GM12892 (cell line): Measurements from ENCODE around the gene RAB2B.

Experiments
- POLR2A ChIP-seq: IDR thresholded peaks from 2 replicates; pipeline ENCODE4 v1.6.1; 2011; ENCODE audit warnings: low read depth, low read length, control low read depth
- POLR2AphosphoS5 ChIP-seq: IDR thresholded peaks from 2 replicates; pipeline ENCODE4 v1.6.1; 2011; ENCODE audit warnings: low read depth, low read length, control low read depth
- TAF1 ChIP-seq: IDR thresholded peaks from 2 replicates; pipeline ENCODE4 v1.6.1; 2011; ENCODE audit warnings: low read depth, mild to moderate bottlenecking, control low read depth, low read length, borderline replicate concordance

DNA sequence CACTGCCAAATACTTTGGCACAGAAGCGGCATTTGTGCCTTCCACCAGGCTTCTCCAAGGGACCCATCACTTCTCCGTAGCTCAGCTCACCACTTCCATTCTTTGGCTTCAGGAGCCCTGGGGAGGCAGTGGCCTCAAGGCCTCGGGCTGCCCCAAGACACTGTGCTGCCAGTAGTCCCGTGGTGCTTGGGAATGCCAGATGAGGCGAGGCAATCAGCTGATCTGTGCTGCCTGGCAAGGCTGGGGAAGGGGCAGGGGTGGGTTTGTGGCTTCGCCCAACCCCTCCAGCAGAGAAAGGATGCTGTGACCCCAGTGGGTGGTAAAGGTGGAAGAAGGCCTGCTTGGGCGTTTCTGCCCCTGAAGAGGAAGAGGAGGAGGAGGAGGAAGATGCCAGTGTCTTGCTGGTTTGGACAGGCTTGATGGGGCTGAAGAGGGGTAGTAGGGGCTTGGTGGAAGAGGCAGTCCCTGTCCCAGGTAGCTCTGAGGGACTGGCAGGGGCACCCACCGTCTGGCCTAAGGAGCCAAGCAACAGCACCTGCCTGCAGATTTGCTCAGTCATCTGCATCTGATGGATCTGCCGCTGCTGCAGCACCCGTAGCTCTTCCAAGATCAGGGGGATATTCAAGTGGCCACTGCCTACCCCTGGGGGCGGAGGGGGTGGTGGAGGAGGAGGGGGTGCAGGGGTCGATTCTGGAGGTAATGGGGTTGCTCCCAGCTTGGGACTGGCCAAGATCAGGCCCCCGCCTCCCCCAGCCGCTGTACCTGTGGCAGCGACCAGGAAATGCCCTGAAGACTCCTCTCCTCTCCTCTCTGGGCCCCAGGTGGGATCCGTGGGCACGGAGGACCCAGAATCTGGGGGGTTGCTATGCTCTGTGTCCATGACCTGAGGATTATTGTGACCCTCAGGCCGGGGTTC is 48.1 kb upstream of the RAB2B start:
- TF ChIP-seq POLR2A (no peak), POLR2AphosphoS5 (no peak), TAF1 (no peak)
